HG03159 (cell line): ENCODE data around the gene TBC1D22A.

ENCODE experiments used
- ATAC-seq: cut with Tn5 transposase; IDR thresholded peaks from one replicate; pipeline ENCODE4 v1.9.1; 2021; ENCODE audit warnings: mild to moderate bottlenecking, moderate library complexity; ENCODE audit not compliant: unreplicated experiment

The TBC1D22A gene

DNA sequence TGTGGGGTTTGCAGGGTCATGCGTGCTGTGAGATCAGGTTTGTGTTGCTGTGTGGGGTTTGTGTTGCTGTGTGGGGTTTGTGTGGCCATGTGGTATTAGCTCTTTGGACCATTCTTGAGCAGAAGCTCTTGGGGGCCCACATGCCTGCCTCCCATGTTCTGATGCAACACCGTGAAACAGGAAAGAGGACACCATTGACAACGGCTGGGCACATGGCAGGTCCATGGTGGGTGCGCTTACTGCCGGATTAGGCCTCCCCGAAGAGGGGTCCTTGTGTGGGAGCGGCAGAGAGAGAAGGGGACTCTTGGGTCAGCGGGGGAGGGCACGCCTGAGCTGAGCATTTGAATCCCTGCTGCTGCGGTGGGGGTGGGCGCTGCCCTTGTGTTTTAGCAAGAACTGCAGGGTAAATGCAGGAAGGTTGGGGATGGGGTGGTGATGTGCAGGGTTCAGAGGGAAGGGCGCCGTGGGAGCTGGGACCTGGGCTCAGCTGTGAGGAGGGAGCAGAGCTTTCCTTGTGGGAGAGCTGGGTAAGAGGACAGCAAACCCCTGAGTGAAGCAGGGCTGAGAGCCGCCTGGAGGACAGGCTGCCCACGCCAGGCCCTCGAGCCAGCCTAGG lies 361.5 kb downstream of the TBC1D22A start:
- ATAC-seq = no peak

DNA sequence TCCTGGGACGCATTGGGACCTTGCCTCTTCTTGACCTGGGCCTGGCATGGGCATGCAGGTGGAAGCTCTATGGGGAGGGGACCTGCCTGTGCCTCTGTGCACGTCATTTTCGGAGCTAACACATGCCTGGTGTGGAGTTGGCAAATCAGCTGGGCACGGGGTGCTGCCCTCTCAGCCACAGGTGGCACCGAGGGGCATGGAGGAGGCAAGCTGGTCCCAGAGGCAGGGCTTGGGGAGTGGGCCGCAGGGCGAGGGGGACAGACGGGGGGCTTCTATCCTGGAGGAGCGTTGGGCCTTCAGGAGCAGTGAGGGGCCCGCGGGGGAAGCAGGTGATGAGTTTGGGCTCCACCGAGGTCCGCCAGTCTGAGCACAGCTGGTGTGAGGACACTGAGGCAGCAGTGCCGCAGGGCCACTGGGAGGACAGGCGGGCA lies 362.0 kb downstream of the TBC1D22A start:
- ATAC-seq = no peak

DNA sequence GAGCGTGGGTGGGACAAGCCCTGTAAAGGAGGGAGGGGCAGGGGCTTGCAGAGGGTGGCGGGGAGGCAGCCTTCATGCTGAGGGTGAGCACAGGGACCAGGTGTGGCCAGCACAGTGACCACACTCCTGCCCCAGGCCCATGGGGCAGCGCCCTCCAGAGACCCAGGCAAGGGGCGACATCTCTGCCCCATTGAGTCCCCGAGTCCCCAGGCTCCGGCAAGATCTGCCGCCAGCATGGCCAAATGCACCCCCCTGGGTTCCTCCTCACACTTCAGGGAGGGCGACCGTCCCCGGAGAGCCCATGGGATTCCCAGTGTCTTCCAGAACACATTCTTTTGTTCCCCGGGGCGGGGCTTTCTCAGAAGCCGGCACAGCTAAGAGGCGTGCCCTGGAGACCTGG lies 362.5 kb downstream of the TBC1D22A start:
- no peak for ATAC-seq

DNA sequence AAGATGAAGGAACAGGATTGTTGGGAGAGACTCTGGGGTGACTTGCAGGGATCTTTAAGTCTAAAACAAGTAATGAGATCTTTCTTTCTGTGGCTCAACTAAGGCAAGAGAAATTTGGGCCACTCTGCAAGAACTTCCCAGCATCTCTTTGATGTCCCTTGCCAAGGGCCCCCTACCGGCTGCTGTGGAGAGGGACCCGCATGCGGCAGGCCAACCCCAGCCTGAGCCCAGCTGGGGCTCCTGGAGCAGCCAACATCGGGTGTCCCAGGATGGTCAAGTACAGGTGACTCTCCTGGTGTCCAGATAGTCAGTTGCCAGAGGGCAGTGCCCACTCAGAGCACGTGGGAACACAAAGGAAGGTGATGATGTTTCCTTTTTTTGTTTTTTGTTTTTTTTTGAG lies 363.2 kb downstream of the TBC1D22A start:
- no peak for ATAC-seq

DNA sequence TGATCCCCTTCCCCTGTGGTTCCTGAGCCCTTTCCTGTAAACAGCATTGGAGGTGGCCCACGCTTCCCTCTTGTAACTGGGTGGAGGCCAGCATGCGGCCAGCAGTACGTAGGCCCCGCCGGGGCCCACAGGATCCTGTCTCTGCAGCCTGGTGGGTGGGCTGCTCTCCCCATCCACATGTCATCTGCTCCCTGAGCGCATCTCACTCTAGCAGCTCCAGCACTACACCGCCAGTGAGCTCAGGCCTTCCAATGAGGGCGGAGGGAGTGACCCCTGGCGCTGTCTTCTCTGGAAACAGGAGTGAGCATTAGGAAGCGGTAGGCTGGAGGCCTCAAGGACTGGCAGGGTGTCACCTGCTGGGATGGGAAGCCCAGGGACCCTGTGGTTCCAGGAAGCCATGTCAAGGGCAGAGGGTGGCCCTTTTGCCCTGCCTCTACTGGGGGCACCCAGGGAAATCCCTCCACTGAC lies 363.9 kb downstream of the TBC1D22A start:
- ATAC-seq = no peak

DNA sequence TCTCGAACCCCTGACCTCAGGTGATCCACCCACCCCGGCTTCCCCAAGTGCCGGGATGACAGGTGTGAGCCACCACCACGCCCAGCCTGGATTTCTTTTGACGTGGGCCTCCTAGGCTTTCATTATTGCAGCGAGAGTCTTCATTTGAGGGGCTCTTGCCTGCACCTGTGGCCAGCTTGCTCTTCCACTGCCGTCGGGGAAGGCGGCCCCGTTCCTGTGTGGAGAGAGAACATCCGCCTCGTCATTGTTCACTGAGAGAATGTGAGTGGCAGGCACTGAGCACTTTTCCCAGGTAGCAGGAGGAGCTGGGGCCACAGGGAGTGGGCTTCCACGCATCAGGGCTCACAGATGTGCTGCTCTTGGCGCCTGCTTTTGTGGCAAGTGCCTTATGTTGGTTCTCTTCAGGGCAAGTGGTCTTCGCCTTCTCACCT lies 365.0 kb downstream of the TBC1D22A start:
- ATAC-seq = no peak

DNA sequence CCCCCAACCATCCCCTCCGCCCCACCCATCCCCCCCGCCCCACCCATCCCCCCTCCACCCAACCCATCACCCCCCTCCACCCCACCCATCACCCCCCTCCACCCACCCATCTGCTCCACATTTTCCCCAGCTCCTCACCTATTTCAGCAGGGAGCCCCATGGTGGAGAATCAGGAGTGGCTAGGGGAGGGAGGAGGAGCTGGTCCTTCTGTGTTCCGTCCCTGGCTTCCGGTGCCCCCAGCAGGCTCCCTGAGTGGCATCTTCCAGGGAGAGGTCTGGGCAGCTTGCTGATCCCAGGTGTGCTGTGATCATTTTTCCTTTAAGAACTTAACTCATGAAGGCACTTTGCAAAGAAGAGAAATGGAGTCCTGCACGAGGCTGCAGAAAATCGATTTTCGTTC lies 365.8 kb downstream of the TBC1D22A start:
- no peak for ATAC-seq

DNA sequence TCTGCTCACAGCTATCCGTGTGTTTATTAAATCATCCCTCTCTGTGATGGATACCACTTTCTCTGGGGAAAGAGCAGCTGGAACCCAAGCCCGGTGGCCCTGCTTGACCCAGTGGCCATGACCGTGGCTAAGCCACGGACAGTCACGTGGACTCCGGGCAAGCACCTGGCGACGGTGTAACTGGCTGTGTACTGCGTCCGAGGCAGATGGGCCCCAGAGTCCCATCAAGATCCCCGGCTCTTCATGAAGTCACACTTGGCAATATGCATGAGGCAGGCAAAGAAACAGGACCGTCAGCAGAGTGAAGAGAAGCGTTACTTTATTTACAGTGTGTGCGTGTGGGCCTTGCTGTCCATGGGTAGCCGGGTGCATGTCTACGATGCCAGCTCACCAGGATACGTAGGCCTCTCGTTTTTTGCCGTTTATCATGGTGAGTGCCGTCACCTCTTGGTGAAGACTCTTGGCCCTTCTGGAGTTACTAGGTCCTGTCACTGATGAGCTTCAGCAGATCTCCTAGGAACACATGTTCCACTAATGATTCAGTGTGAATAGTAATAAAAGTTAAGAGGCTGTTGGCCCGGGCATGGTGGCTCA lies 366.3 kb downstream of the TBC1D22A start:
- no peak for ATAC-seq

DNA sequence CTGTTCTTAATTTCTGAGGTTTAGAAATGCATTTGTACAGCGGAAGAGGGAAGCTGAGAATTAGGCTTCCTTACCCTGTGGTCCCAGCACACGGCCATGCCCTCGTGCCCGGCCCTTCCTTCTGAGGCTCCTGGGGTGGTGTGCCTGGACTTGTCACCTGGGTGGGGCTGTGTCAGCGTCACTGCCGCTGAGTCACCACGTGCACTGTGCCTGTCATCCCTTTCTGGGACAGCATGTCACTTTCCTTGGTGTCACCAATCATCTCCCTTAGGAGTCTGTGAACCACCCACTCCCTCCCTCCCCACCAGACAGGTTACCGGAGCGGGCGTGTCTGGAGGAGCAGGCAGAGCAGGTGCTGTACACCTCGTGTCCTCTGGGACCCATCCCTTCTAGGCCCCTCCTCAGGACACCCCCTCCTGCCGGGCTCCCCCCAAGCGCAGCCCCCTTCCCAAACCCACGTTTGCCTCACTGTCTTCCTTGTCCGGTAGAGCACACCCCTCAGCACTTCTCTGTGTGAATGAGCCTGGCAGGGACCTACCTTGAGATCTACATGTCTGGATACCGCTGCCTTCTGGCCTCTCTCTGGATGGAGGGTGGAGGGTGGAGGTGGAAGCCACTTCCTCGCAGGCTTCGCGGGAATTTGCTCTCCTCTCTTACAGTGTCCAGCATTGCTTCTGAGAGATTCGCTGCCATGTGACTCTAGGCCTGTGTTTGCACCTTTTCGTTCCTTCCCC lies 367.6 kb downstream of the TBC1D22A start:
- no peak for ATAC-seq

DNA sequence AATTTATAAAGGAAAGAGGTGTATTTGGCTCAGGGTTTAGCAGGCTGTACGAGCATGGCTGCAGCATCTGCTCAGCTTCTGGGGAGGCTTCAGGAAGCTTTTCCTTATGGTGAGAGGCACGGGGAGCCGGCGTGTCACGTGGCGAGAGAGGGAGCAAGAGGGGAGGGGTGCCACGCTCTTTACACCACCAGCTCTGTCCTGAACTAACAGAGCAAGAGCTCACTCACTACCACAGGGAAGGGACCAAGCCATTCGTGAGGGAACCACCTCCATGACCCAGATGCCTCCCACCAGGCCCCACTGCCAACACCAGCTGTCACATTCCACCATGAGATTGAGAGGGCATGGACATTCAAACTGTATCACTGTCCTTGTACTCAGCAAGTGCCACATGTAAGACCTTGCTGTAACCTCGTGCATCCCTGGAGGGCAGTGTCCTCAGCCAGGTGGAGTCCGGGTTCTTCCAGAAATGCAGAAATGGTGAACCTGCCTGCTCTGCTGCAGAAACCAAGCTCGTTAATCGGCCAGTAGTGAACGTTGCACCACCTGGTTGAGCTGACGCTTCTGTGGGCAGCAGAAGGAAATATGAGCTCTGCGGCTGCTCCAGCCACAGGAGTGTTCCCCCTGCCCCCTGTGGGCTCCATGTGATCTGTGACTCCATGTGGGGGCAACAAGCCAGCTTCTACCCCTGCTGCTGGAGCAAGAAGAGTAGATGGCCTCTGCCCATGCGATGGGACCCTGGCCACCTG lies 368.6 kb downstream of the TBC1D22A start:
- no peak for ATAC-seq

DNA sequence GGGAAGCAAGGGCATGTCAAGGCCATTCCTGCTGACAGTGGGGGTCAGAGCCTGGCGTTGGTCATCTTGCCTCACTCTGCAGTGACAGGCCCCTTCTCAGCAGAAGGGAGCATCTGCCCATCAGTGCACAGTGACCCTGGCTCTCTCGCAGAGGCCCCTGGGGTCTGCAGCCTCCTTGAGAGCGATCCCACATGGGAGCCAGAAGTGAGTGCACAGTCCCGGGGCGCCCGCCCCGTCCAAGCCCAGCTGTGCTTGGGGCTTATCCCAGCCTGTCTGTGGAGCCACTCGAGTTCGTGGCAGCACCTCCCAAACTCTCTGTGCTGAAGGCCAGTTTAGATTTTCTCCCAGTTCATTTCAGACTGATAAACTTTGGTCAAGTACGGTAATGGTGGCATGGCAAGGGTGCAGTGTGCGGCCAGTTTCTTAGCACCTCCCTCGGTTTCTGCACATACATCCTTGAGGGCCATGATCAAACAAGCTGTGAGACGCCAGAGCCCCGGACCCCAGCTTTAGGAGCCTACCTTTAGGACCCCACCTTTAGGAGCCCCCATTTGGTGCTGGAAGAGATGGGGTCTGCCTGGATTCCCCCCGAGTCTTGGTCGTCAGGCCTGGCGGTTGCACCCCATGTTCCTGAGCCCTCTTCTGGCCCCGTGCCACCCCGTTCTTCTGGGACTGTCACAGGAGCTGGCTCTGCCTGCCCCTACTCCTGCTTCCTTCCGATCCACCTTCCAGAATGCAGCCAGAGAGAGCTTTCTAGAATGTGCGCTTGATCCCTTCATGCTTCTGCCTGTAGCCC lies 369.4 kb downstream of the TBC1D22A start:
- ATAC-seq = no peak

DNA sequence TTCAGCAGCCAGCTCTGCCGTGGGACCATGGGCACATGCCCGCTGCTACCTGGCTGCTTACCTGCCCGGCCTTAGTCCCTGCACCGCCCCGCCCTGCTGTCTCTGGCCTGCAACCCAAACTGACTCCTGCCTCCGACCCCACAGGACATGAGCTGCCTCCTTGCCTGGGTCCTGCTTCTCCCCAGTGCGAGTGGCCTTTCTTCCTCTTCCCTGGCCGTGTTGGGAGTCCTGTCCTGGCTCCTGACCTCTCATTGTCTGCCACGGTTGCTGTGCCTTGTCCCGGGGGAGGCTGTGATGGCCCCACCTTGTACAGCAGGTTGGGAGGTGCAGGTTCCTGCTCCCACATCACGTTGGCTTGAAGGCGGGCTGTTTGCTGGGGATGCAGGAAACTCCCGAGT lies 370.0 kb downstream of the TBC1D22A start:
- ATAC-seq = no peak

DNA sequence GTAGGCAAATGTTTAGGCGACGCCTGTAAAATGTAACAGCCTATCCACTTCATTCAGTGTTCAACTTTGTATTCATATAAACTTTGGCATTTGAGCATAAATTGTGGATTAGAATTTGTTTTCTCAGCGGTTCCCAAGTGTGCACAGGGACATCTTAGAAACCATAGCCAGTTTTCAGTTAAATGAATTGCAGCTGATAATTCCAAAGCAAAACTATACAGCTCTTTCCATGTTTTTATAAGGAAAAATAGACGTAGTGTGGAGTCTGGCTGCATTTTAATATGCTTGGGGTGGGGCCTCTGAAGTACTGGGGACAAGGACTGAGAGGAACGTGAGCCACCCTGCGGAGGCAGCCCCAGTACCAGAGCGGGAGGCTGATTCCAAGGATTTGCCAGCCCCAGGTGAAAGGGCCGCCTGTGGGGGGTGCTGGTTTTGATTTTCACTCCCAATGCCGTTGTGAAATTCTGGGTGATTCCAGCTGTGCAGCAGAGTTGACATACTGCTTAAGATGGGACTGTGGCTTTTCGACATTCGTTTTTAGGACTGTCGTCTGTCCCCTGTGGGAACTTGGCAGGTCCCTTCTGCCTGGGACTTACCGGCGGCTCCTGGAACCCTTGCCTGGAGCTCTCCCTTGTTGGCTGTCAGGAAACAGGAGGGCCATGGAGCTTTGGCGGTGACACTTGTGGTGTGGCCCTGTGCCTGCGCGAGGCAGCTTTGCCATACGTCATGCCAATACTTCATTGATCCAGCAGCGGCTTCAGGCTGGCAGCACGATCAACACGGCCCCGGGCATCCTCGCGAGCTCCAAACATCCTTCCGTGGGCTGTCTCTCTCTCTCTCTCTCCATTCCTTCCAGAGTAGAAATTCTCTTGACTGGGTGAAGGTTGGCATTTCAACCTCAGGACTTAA lies 370.9 kb downstream of the TBC1D22A start:
- ATAC-seq = no peak

DNA sequence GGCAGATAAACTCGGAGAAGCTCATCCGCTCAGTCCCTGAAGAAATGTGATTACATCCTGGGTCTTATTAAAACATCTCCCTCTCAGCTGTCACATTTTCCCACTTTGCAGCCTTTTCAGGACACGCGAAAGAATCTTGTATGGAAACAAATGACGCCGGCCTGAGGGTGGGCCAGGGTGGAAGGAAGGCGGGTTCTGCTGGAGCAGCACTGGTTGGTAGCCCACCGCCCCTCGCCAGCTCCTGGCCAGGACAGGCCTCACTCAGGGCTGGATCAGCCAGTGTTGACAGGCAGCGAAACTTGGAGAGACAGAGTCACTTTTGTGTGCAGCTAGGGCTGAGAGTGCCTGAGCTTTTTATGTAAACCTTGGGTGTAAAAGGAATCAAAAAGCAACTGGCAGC lies 371.8 kb downstream of the TBC1D22A start:
- ATAC-seq = no peak

DNA sequence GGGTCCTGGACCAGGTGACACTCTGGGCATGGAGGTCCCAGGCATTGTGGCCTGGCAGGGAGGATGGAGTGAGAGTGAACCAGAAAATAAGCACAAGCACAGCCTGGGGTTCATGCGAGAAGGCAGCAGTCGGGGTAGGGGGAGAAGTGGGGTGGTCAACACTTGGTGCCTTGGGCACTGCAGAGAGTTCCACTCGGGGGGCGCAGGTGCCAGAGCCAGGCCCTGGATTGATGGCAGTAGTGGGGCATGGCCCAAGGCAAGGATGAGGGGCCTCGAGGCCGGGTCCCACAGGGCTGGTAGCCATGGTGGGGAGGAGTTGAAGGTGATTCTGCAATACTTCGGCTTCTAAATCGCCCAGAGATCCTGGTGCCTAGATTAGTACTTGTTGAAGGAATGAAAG lies 372.9 kb downstream of the TBC1D22A start:
- no peak for ATAC-seq

DNA sequence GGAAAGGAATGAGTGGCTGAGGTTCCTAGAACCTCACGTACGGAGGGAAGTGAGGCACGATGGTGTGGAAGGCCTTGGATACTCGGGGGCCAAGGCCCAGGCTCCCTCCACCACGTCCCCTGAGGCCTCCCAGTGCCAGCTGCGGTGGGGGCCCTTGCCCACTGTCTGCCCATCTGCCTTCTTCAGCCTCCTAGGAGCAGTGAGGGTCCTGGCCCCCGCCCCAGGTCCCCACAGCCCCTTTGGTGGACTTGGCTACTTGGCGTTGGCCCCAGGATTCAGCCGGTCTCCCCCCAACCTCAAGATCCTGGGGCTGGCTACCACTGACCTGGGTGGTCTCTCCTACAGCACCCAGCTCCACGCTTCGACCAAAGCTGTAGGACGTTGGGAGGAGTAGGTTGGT lies 373.6 kb downstream of the TBC1D22A start:
- ATAC-seq = no peak

DNA sequence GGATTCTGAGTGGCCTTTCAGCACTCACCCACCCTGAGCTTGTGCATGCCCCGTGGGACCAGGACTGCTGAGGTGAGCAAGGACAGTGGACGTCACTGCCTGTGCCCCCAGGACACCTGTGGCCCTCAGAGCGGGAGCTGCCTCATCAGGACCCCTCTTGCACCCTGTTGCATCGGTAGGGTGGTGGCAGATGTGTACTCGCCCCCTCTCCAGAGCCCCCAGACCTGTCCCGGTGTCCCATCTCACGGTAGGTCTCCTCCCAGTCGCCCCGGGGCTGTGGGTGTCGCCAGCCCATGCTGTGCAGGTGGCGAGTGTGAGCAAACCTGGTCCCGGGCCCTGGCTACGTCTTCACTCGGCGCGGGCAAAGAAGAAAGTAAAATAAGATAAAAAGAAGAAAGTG lies 374.2 kb downstream of the TBC1D22A start:
- ATAC-seq = no peak

DNA sequence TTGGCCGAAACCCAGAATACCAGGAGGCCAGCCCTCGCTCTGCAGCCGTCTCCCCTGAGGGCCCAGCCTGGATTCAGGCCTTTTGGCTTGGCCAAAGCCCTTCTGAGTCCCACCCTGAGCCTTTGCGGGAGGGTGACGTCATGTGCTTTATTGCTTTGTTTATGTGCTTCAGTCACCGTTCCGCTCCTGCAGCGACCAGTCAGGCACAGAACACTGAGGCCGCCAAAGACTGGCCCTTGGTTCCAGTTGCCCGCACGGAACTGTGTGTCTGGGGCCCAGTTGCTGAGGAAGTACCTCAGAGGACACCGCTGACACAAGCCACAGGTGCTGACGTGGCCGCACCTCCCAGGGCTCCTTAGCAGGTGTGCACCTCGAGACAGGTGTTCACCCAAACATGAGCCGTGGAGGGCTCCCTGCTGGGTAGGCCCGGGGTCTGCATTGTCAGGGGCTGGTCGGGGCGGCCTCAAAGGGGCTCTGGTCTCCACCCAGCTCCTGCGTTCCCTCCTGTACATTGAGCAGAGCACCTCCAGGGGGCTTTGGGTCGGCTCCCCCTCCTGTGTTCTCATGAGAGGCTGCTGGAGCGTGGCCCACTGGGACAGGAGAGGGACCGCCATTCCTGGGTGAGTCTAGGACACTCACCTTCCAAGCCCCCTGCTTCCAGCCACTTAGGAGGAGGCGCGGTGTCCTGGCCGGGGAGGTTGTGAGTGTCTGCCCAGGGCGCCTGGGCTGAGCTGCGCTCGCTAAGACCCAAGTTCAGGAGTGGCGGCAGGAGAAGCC lies 376.8 kb downstream of the TBC1D22A start:
- ATAC-seq = no peak

DNA sequence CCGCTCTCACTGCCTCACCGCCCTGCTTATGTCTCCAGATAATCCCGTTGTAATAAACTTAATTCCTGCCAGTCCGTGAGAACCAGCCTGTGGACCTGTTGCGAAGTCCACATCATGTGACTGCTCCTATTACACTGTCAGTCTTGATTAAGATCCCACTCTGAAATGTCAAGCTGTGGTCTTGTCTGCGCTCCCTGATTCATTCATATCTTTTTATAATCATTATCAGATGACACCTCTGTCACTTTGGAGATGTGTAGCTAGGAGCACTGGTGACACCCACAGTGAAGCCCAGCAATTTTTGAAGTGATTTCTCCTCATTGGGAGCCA lies 377.3 kb downstream of the TBC1D22A start:
- no peak for ATAC-seq
